SK-N-SH (cell line): ENCODE measurements around the gene FBXO10. TPM values are rescaled to one million over a fixed set of nuclear protein-coding genes. Genes with fewer than 3 reads are reported as not detected.

Experiments used
- CTCF ChIA-PET: fragments of 300-600, 350-600 bp; formaldehyde crosslinking; extraction: SDS; loops from one replicate; lab custom pipeline; 2021; lab: Yijun Ruan, JAX
- POLR2A ChIA-PET: fragments of 350-600 bp; sonication (Branson Sonifier 250); formaldehyde crosslinking; extraction: SDS; loops from one replicate; lab custom pipeline; 2020; ENCODE audit warnings: antibody characterized with exemption, inconsistent platforms; lab: Yijun Ruan, JAX
- DNase-seq: peaks from one replicate; pipeline ENCODE4 v3.0.0; 2012
- H2AFZ ChIP-seq: fragments of 200-600 bp; sonication (generic); 2 replicates; pipeline ENCODE4 v1.8.1; 2016; ENCODE audit warnings: antibody characterized with exemption, mild to moderate bottlenecking, low read depth
- H3F3A ChIP-seq: fragments of 200-600 bp; sonication (generic); replicated peaks from 2 replicates; pipeline ENCODE3; 2016; ENCODE audit warnings: antibody characterized with exemption, mild to moderate bottlenecking; ENCODE audit not compliant: insufficient read depth
- H3K27ac ChIP-seq, 2 experiments: fragments of 200-500 bp in 1 of 2; fragments of 200-600 bp in 1 of 2; sonication (Bioruptor generic) in 1 of 2; sonication (generic), shearing (Covaris generic) in 1 of 2; 2 replicates each; pipeline versions ENCODE4 v1.5.1 to v1.6.1; 2014 to 2016; ENCODE audit warnings: low read depth in 2 of 2, inconsistent platforms in 1 of 2, low read length in 1 of 2, mild to moderate bottlenecking in 1 of 2, mixed read lengths in 1 of 2
- H3K27me3 ChIP-seq: fragments of 200-600 bp; sonication (generic), shearing (Covaris generic); 2 replicates; pipeline ENCODE4 v1.6.1; 2016; ENCODE audit warnings: mixed run types; ENCODE audit not compliant: insufficient read depth
- H3K36me3 ChIP-seq, 2 experiments: fragments of 200-500 bp in 1 of 2; fragments of 200-600 bp in 1 of 2; sonication (Bioruptor generic) in 1 of 2; sonication (generic) in 1 of 2; replicated peaks in 1 of 2; 2 replicates each; pipeline versions ENCODE3 to v1.5.1; 2014 to 2016; ENCODE audit warnings: low read length in 1 of 2, mild to moderate bottlenecking in 1 of 2; ENCODE audit not compliant: insufficient read depth in 2 of 2, control insufficient read depth in 1 of 2
- H3K4me1 ChIP-seq, 2 experiments: fragments of 200-500 bp in 1 of 2; fragments of 200-600 bp in 1 of 2; sonication (Bioruptor generic) in 1 of 2; sonication (generic), shearing (Covaris generic) in 1 of 2; 2 replicates each; pipeline versions ENCODE4 v1.5.1 to v1.6.1; 2014 to 2016; ENCODE audit warnings: low read depth in 1 of 2, low read length in 1 of 2, mixed run types in 1 of 2; ENCODE audit not compliant: insufficient read depth in 2 of 2, control insufficient read depth in 1 of 2
- H3K4me2 ChIP-seq: fragments of 200-600 bp; sonication (generic), shearing (Covaris generic); 2 replicates; pipeline ENCODE4 v1.6.1; 2017; ENCODE audit warnings: mixed run types
- H3K4me3 ChIP-seq, 2 experiments: fragments of 200-500 bp in 1 of 2; fragments of 200-600 bp in 1 of 2; sonication (Bioruptor generic) in 1 of 2; sonication (generic), shearing (Covaris generic) in 1 of 2; 2 replicates each; pipeline versions ENCODE4 v1.5.1 to v1.8.1; 2014 to 2016; ENCODE audit warnings: low read depth in 2 of 2, inconsistent platforms in 1 of 2, low read length in 1 of 2, mild to moderate bottlenecking in 1 of 2, mixed read lengths in 1 of 2, moderate library complexity in 1 of 2
- H3K79me2 ChIP-seq: fragments of 200-600 bp; sonication (generic); 2 replicates; pipeline ENCODE4 v1.8.1; 2017; ENCODE audit warnings: mild to moderate bottlenecking; ENCODE audit not compliant: insufficient read depth
- H3K9ac ChIP-seq: fragments of 200-600 bp; sonication (generic); 2 replicates; pipeline ENCODE4 v1.6.1; 2017; ENCODE audit warnings: mixed run types
- H3K9me2 ChIP-seq: fragments of 200-600 bp; sonication (generic); 2 replicates; pipeline ENCODE4 v1.6.1; 2017; ENCODE audit warnings: mixed run types
- H3K9me3 ChIP-seq: fragments of 200-600 bp; sonication (generic); 2 replicates; pipeline ENCODE4 v1.6.1; 2017; ENCODE audit warnings: mixed run types, mild to moderate bottlenecking, moderate library complexity
- H4K20me1 ChIP-seq: fragments of 200-600 bp; sonication (generic); 2 replicates; pipeline ENCODE4 v1.6.1; 2017; ENCODE audit warnings: mild to moderate bottlenecking, mixed run types; ENCODE audit not compliant: insufficient read depth
- CHD2 ChIP-seq: fragments of 150-350 bp; IDR thresholded peaks from 2 replicates; pipeline ENCODE4 v1.6.1; 2018; ENCODE audit warnings: low read length; ENCODE audit not compliant: partially characterized antibody
- CTCF ChIP-seq: fragments of 200-600 bp; sonication (generic); IDR thresholded peaks from 2 replicates; pipeline ENCODE4 v1.6.1; 2017; ENCODE audit warnings: antibody characterized with exemption, mild to moderate bottlenecking, moderate library complexity
- ELF1 ChIP-seq: IDR thresholded peaks from 2 replicates; pipeline ENCODE4 v1.4.0; 2012
- FOSL2 ChIP-seq: IDR thresholded peaks from 2 replicates; pipeline ENCODE4 v1.4.0; 2012; ENCODE audit warnings: low read depth, mild to moderate bottlenecking, moderate library complexity, borderline replicate concordance
- JUND ChIP-seq: IDR thresholded peaks from 2 replicates; pipeline ENCODE4 v1.4.0; 2012
- MAX ChIP-seq: IDR thresholded peaks from 2 replicates; pipeline ENCODE4 v1.4.0; 2012; ENCODE audit warnings: low read depth
- NFIC ChIP-seq: IDR thresholded peaks from 2 replicates; pipeline ENCODE4 v1.4.0; 2012; ENCODE audit warnings: borderline replicate concordance
- NRF1 ChIP-seq: IDR thresholded peaks from 2 replicates; pipeline ENCODE4 v1.6.1; 2012; ENCODE audit warnings: low read depth, mild to moderate bottlenecking, low read length
- PBX3 ChIP-seq: IDR thresholded peaks from 2 replicates; pipeline ENCODE4; 2012
- RAD21 ChIP-seq: IDR thresholded peaks from 2 replicates; pipeline ENCODE4 v1.6.1; 2012; ENCODE audit warnings: mild to moderate bottlenecking, low read length
- RCOR1 ChIP-seq: fragments of 150-350 bp; IDR thresholded peaks from 2 replicates; pipeline ENCODE4 v1.6.1; 2017; ENCODE audit warnings: antibody characterized with exemption, low read length
- SIN3A ChIP-seq: IDR thresholded peaks from 2 replicates; pipeline ENCODE4 v1.6.1; 2012; ENCODE audit warnings: low read depth, mild to moderate bottlenecking, low read length, moderate library complexity, borderline replicate concordance
- SMC3 ChIP-seq: IDR thresholded peaks from 2 replicates; pipeline ENCODE4 v1.6.1; 2012; ENCODE audit warnings: low read depth, low read length, improper control_type of control experiment
- TAF1 ChIP-seq: IDR thresholded peaks from 2 replicates; pipeline ENCODE4 v1.6.1; 2012; ENCODE audit warnings: low read depth, mild to moderate bottlenecking, low read length, moderate library complexity, borderline replicate concordance
- TCF12 ChIP-seq: IDR thresholded peaks from 2 replicates; pipeline ENCODE4 v1.4.0; 2012
- USF2 ChIP-seq: fragments of 150-350 bp; IDR thresholded peaks from 2 replicates; pipeline ENCODE4 v1.6.1; 2017; ENCODE audit warnings: antibody characterized with exemption, low read length, low read depth, borderline replicate concordance
- ZBTB33 ChIP-seq: IDR thresholded peaks from 2 replicates; pipeline ENCODE4 v1.4.0; 2012; ENCODE audit warnings: low read depth, borderline replicate concordance
- WGBS: methylation state at CpG from one replicate; pipeline ENCODE4 v1.1.6; 2017; ENCODE audit warnings: low lambda C conversion rate; 5-methylcytosine and 5-hydroxymethylcytosine counted together
- polyA plus RNA-seq, 3 experiments: library from polyadenylated mRNA; depleted of rRNA; stranded (reverse); fragments of >200 nt; gene quantifications; 2 replicates each; pipeline ENCODE4 v1.2.3, GENCODE V29; 2012

FBXO10 gene
- polyA plus RNA-seq, 1 of the 3 experiments (the other 2 are of a cell fraction), result 10.1 TPM

GRCh38 chr9:37522971-37523370, 53.2 kb downstream of the FBXO10 start:
- Histone ChIP-seq H3K36me3 (peaks cover 12 to 27% of the 10 kb centered on the region in 2 experiments), H3K9me3 (no peaks in the 10 kb centered on the region), H3F3A (peaks cover 3% of the 10 kb centered on the region), H2AFZ (no peak overlapping the region), H3K9me2 (no peaks in the 10 kb centered on the region), H3K9ac (no peak overlapping the region)
- TF ChIP-seq RCOR1, result no peak
- TF ChIP-seq MAX, result no peak
- TF ChIP-seq NFIC, result no peak
- TF ChIP-seq CHD2, result no peak
- TF ChIP-seq RAD21, result no peak
- TF ChIP-seq PBX3, result no peak
- TF ChIP-seq NRF1, result no peak
- no peak for TF ChIP-seq ZBTB33
- no peak for TF ChIP-seq USF2
- TF ChIP-seq TCF12, result no peak
- no peak for TF ChIP-seq SIN3A
- TF ChIP-seq ELF1, result no peak
- TF ChIP-seq CTCF, result no peak
- no peak for TF ChIP-seq SMC3
- no peak for TF ChIP-seq JUND
- no peak for TF ChIP-seq FOSL2
- no peak for TF ChIP-seq TAF1
- TF ChIP-seq, all 33 proteins: peak for 0
- ChIA-PET POLR2A (no interaction called here), CTCF (interaction anchor here (0.7 kb wide), 1 partner anchor 108 kb away, joined by 3 read pairs; no protein-coding TSS in a partner anchor)
- H4K20me1 ChIP-seq, result no peaks in the 10 kb centered on the region
- no peak overlapping the region for H3K4me3 ChIP-seq
- no peak overlapping the region for H3K27ac ChIP-seq
- 92% methylated on average over 2 of the region's 2 CpGs for WGBS
- no peak overlapping the region for H3K4me2 ChIP-seq
- H3K79me2 ChIP-seq, result no peaks in the 10 kb centered on the region
- no peaks in the 10 kb centered on the region for H3K4me1 ChIP-seq
- H3K27me3 ChIP-seq, result no peaks in the 10 kb centered on the region
- no peak for DNase-seq
